ENCODE results near the gene PCDHA2.
"Not testable (repeated sequence)": the region's sequence is repeated elsewhere in the genome, so short reads cannot be mapped to it uniquely, and the experiment has no call there.

The PCDHA2 gene

GRCh38 chr5:140821375-140822280, 27.0 kb downstream of the PCDHA2 start, which contains the start of gene PCDHA5:
TSS of gene PCDHA5 (plus strand) at chr5:140821613.
- peak; percentile 42 to 48 for DNase-seq

DNA sequence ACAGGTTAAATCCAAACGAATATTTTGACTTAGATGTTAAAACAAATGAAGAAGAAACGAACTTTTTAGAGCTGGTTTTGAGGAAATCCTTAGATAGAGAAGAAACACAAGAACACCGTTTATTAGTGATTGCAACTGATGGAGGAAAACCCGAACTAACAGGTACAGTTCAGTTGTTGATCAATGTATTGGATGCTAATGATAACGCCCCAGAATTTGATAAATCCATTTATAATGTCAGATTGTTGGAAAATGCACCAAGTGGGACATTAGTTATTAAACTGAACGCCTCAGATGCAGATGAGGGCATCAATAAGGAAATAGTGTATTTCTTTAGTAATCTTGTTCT, 27.6 kb downstream of the PCDHA2 start:
- no peak for DNase-seq

- not testable (repeated sequence) for DNase-seq
Measured at GRCh38 chr5:140822969-140823368, 28.3 kb downstream of the PCDHA2 start.

- no peak for DNase-seq
Measured at GRCh38 chr5:140823475-140823874, 28.8 kb downstream of the PCDHA2 start.

DNA sequence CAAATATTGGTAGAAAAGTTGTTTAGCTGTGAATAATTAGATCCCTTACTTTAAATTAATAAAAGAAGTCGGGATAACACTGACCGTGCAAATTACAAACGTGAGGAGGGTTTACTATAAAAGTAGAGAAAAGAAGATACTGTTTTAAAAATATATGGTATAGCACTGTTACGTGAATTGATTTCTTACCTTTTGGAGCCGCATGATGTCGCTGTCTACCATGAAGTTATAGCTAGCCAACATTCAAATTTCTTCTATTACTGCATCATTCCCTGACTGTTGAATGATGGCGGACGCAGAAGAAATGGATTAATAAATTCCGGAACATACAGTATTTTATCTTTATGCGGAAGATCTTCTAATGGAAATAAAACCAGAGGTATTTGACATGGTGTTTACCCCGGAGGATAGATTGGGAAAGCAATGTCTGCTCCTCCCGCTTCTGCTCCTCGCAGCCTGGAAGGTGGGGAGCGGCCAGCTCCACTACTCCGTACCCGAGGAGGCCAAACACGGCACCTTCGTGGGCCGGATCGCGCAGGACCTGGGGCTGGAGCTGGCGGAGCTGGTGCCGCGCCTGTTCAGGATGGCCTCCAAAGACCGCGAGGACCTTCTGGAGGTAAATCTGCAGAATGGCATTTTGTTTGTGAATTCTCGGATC, 33.2 kb downstream of the PCDHA2 start, which contains the start of gene PCDHA6:
Gene PCDHA6 (plus strand): TSS at position 257 of the 658 bp plus-strand sequence. CDS start 132 bp downstream, at position 389.
- DNase-seq, result no peak

DNA sequence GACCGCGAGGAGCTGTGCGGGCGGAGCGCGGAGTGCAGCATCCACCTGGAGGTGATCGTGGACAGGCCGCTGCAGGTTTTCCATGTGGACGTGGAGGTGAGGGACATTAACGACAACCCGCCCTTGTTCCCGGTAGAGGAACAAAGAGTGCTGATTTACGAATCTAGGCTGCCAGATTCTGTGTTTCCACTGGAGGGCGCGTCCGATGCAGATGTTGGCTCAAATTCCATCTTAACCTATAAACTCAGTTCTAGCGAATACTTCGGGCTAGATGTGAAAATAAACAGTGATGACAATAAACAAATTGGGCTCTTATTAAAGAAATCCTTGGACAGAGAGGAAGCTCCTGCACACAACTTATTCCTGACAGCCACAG, 33.7 kb downstream of the PCDHA2 start:
- no peak for DNase-seq

DNA sequence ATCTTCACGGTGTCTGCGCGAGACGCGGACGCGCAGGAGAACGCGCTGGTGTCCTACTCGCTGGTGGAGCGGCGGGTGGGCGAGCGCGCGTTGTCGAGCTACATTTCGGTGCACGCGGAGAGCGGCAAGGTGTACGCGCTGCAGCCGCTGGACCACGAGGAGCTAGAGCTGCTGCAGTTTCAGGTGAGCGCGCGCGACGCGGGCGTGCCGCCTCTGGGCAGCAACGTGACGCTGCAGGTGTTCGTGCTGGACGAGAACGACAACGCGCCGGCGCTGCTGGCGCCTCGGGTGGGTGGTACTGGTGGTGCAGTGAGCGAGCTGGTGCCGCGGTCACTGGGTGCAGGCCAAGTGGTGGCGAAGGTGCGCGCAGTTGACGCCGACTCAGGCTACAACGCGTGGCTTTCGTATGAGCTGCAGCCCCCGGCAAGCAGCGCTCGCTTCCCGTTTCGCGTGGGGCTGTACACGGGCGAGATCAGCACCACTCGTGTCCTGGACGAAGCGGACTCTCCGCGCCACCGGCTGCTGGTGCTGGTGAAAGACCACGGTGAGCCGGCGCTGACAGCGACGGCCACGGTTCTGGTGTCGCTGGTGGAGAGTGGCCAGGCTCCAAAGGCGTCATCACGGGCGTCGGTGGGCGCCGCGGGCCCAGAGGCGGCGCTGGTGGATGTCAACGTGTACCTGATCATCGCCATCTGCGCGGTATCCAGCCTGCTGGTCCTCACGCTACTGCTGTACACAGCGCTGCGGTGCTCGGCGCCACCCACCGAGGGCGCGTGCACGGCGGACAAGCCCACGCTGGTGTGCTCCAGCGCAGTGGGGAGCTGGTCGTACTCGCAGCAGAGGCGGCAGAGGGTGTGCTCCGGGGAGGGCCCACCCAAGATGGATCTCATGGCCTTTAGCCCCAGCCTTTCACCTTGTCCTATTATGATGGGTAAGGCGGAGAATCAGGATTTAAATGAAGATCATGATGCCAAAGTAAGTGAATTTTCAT, 35.2 kb downstream of the PCDHA2 start:
- DNase-seq, result not testable (repeated sequence)

DNA sequence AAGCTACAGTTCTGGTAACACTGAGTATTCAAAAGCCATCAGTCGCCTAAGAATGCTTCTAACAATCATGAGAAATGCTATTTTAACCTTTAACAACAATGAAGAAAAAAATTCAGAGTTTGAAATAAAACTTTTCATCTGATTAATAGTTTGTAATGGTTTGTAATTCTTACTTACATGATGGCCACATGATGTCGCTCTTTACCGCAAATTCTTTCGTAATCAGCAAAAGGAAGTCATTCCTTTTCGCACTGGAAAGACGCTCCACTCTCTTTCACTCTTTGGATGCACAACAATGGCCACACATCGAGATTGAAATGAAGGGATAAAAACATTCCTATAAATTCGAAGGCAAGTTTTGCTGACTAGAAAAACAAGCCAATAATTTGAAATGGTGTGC, 39.3 kb downstream of the PCDHA2 start, which contains the start of gene PCDHA7:
Gene PCDHA7 (plus strand): TSS at position 277 of the 400 bp plus-strand sequence. CDS start 115 bp downstream, at position 392.
- no peak for DNase-seq

DNA sequence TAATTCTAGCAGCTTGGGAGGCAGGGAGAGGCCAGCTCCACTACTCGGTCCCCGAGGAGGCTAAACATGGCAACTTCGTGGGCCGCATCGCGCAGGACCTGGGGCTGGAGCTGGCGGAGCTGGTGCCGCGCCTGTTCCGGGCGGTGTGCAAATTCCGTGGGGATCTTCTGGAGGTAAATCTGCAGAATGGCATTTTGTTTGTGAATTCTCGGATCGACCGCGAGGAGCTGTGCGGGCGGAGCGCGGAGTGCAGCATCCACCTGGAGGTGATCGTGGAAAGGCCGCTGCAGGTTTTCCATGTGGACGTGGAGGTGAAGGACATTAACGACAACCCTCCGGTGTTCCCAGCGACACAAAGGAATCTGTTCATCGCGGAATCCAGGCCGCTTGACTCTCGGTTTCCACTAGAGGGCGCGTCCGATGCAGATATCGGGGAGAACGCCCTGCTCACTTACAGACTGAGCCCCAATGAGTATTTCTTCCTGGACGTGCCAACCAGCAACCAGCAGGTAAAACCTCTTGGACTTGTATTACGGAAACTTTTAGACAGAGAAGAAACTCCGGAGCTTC, 39.9 kb downstream of the PCDHA2 start:
- DNase-seq, result not testable (repeated sequence)

- no peak for DNase-seq
Measured at GRCh38 chr5:140835622-140836510, 41.2 kb downstream of the PCDHA2 start.

- DNase-seq, result peak; percentile 22 to 32
Measured at GRCh38 chr5:140840978-140841962, 46.6 kb downstream of the PCDHA2 start, which contains the start of gene PCDHA8. TSS of gene PCDHA8 (plus strand) at chr5:140841187. CDS start at chr5:140841322, 135 bp downstream.

GRCh38 chr5:140842798-140843733, 48.4 kb downstream of the PCDHA2 start:
- DNase-seq, result no peak
